ENCODE data around the gene OR14K1.
"Not testable (repeated sequence)": the region's sequence is repeated elsewhere in the genome, so short reads cannot be mapped to it uniquely, and the experiment has no call there.

OR14K1 gene, protein sequence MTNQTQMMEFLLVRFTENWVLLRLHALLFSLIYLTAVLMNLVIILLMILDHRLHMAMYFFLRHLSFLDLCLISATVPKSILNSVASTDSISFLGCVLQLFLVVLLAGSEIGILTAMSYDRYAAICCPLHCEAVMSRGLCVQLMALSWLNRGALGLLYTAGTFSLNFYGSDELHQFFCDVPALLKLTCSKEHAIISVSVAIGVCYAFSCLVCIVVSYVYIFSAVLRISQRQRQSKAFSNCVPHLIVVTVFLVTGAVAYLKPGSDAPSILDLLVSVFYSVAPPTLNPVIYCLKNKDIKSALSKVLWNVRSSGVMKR

DNA sequence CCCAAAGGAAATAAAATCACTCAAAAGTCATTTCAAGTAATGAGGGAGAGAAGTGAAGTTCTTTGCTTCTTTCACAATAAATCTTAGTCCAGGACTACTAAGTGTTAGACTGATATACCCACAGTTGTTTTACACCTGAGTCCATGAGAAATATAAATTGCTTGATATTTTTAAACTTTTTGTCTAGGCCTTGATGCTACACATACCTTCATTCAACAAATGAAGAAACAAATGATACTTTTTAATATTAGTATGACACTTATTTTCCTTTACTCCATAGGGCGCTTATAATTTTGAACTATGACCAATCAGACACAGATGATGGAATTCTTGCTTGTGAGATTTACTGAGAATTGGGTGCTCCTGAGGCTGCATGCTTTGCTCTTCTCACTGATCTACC lies at the start of gene OR14K1:
Gene OR14K1, plus strand, starts transcription at position 301 of the 400 bp plus-strand sequence. Its CDS starts 0 bp downstream, at position 301.
- DNase-seq: no peak

DNA sequence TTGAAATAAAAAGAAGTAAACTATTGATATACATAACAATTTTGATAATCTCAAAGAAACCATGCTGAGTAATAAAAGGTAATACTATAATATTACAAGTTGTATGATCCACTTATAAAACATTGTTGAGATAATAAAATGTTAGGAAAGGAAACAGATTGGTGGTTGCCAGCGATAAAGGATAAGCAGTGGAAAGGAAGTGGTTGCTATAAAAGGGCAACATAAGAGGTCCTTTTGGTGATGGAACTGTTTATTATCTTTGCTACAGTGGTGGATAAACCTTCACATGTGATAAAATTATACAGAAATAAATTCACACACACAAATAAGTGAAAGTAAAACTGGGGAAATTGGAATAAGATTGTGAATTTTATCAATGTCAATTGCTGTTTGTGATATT lies 37.1 kb upstream of the OR14K1 start:
- DNase-seq: no peak

DNA sequence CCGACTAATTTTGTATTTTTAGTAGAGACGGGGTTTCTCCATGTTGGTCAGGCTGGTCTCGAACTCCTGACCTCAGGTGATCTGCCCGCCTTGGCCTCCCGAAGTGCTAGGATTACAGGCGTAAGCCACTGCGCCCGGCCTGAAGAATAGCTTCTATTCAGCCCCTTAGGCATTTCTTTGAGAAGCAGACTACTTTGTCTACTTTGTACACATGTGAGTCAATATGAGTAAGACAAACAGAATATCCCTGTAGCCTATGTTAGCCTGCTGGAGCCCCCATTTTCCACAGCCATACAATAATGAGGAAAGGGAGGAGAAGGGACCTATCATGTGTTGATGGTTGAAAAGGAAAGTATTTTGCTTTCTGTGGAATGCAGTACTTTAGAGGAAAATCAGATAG lies 27.7 kb upstream of the OR14K1 start:
- not testable (repeated sequence) for DNase-seq

DNA sequence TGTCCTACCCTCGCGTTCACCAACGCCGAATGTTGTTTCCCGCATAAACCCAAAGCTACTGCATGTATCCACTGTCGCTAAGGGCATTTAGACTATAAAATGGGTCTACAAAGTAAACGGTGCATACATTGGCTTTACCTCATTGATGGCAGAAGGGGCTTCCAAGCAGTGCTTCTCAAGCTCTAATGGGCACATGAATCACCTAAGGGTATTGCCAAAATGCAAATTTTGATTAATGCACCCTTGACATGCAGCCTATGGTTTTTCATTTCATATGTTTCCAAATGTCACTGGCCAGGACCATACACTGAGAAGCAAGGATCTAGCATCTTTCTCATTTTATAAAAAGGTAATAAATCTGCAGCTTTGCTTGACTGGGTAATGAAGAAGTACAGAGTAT lies 24.7 kb upstream of the OR14K1 start:
- no peak for DNase-seq

DNA sequence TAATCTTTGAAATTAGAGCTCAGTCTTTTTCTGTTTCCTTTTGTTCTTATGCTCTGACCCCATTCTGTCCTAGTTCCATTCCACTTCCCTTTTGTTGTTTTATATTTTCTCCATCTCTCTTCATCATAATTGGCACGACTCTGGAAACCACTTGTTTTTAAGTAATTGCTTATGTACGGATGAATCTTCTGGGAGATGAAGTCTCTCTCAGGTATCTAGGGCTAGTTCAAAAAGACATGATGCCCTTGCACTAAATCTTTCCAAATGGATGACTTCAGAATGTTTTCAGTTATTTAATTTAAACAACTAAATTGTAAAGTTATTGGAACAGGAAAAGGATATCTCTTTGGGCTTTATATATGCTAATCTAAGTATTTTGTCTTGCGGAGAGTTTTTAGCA lies 21.9 kb upstream of the OR14K1 start, which contains the start of gene OR6F1:
Gene OR6F1, minus strand, starts transcription at position 101 of the 400 bp plus-strand sequence. CDS start 3,891 bp downstream, outside the sequence.
- DNase-seq: no peak

- DNase-seq: no peak
These were observed 17.2 kb upstream of the OR14K1 start for GRCh38 chr1:247721222-247721621.

GRCh38 chr1:247740721-247741120 lies 2.3 kb downstream of the OR14K1 start:
- no peak for DNase-seq

GRCh38 chr1:247741756-247742155 lies 3.3 kb downstream of the OR14K1 start:
- no peak for DNase-seq

DNA sequence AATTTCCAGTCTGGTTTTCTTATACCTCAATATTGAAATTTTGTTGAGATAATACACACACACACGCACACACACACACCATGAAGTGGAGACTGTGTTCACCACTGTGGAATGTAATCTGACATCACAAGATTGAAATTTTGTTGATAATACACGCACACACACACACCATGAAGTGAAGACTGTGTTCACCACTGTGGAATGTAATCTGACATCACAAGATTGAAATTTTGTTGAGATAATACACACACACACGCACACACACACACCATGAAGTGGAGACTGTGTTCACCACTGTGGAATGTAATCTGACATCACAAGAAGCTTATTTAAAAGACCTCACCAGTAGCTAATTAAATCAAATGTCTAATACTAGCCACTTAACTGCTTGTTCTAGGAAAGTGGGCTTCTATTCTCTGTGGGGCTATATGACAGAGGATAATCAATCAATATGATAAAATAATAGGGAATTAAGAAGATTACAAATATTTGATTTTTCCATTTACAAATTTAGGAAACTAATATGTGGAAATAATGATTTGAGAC lies 3.9 kb downstream of the OR14K1 start:
- not testable (repeated sequence) for DNase-seq

DNA sequence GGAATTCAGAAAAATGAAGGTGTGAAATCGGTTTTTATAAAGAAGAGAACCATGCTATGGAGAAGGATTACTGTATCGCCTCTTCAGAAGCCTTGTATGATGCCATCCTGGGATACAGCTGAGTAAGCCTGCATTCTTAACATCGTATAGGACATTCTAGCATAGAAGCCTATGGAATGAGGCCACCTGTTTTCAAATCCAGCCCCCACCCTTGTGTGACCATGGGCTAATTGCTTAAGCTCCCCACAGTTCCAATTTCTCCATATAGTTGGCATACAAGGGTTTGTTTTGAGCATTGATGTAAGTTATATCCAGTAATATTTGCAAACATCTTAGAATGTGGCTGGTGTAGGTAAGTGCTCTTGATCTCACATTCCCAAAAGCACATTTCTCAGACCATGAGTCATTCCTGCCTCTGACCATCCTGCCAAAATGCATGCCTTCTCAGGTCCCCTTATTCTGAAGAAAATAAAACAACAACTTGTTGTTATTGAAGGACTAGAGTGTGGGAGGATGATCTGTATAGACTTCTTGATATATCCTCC lies 8.0 kb downstream of the OR14K1 start:
- DNase-seq: no peak

DNA sequence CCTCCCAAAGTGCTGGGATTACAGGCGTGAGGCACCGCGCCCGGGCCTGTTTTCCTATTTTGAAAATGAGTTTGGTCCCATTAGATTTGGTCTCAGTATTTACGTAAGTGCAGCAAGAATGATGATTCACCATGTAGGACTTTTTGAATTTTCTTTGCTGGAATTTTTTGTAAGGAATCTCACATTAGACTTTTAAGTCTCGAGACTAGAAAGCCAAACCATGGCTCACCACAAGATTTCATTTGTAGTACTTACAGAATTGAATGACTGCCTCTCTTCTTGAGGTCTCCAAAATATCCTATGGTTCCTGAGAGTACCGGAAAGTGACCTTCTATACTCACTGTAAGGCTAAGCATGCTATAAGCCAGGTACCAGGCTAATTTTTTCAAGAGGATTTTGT lies 9.2 kb downstream of the OR14K1 start:
- DNase-seq: no peak

DNA sequence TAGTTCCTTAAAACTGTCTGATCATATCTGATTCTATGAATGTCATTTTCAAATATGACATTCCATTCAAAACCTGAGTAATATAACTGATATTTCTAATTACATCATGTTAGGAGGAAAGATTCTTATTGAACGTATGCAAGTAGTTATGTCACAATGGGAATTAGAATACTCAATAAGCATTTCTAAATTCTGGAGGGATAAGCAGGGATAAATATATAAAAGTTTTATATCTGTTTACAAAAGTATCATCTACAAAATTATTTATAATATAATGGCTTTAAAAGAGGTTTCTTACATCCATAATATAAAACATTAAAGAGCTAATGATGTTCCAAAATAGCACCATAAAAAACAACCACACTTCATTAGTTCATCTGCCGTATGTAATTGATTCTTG lies 9.6 kb downstream of the OR14K1 start, which contains the start of gene OR14A2:
Gene OR14A2, minus strand, starts transcription at position 101 of the 400 bp plus-strand sequence.
- DNase-seq: no peak

GRCh38 chr1:247749870-247750269 lies 11.5 kb downstream of the OR14K1 start:
- no peak for DNase-seq

- not testable (repeated sequence) for DNase-seq
These were observed 15.9 kb downstream of the OR14K1 start for GRCh38 chr1:247754311-247754710.

DNA sequence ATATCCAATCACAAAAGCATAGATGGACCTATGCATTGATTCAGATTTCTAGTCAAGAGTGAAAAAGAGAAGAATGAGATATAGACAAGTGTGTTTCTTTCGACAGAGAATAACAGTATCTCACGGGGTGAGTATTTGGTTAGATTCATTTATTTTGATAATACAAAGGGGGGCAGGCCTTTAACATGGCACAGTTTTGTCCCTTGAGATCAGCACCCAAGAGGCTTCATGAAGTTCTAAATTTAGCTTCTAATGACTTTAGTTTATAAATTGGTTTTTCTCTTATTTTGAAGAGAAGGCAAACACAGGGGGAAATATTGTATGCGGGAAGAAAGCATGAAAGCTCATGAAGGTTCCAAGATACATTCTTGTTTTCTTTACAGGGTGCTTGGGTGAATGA lies 22.0 kb downstream of the OR14K1 start, which contains the start of gene OR1C1:
Gene OR1C1, minus strand, starts transcription at position 101 of the 400 bp plus-strand sequence. CDS start 2,150 bp downstream, outside the sequence.
- DNase-seq: no peak

- no peak for DNase-seq
These were observed 31.2 kb downstream of the OR14K1 start for GRCh38 chr1:247769603-247770002.

Measured in MV-4-11 (cell line).